Neural cell (in vitro differentiated cells): ENCODE data around the gene RADIL. TPM values are rescaled to one million over a fixed set of nuclear protein-coding genes. Genes with fewer than 3 reads are reported as not detected.

ENCODE experiments used
- H2AFZ ChIP-seq: fragments of 200-600, 300-800 bp; sonication (generic), shearing (Covaris generic); 2 replicates; pipeline ENCODE4 v1.6.0; 2014; ENCODE audit warnings: low read depth, mild to moderate bottlenecking, antibody characterized with exemption, low read length, moderate library complexity
- H3F3A ChIP-seq: fragments of 200-600 bp; shearing (Covaris generic); 2 replicates; pipeline ENCODE4 v1.6.1; 2016; ENCODE audit warnings: mild to moderate bottlenecking, moderate library complexity, mixed read lengths, antibody characterized with exemption, low read length; ENCODE audit not compliant: insufficient read depth, poor library complexity, severe bottlenecking
- H3K27ac ChIP-seq: fragments of 200-600, 300-800 bp; sonication (generic), shearing (Covaris generic); 2 replicates; pipeline ENCODE4 v1.5.1; 2014; ENCODE audit warnings: mild to moderate bottlenecking, low read length, moderate library complexity
- H3K27me3 ChIP-seq: fragments of 300-800, 200-600 bp; sonication (generic), shearing (Covaris generic); 2 replicates; pipeline ENCODE4 v1.6.0; 2014; ENCODE audit warnings: mild to moderate bottlenecking, low read depth, low read length, moderate library complexity; ENCODE audit not compliant: insufficient read depth
- H3K36me3 ChIP-seq: fragments of 300-800, 200-600 bp; sonication (generic), shearing (Covaris generic); 2 replicates; pipeline ENCODE4 v1.5.1; 2014; ENCODE audit warnings: mild to moderate bottlenecking, antibody characterized with exemption, low read length, moderate library complexity; ENCODE audit not compliant: insufficient read depth
- H3K4me2 ChIP-seq: fragments of 300-800, 200-600 bp; sonication (generic), shearing (Covaris generic); 2 replicates; pipeline ENCODE4 v1.6.0; 2014; ENCODE audit warnings: mild to moderate bottlenecking, low read length
- H3K4me3 ChIP-seq: fragments of 300-800, 200-600 bp; sonication (generic), shearing (Covaris generic); 2 replicates; pipeline ENCODE4 v1.5.1; 2014; ENCODE audit warnings: mild to moderate bottlenecking, low read length, moderate library complexity
- H3K79me2 ChIP-seq: fragments of 200-600 bp; shearing (Covaris generic); replicated peaks from 2 replicates; pipeline ENCODE4 v1.6.0; 2014; ENCODE audit warnings: mild to moderate bottlenecking, low read length, moderate library complexity; ENCODE audit not compliant: insufficient read depth
- H3K9ac ChIP-seq: fragments of 300-800, 200-600 bp; sonication (generic), shearing (Covaris generic); 2 replicates; pipeline ENCODE4 v1.6.1; 2016; ENCODE audit warnings: mild to moderate bottlenecking, low read length, mixed read lengths
- H3K9me2 ChIP-seq: fragments of 200-600 bp; shearing (Covaris generic); 2 replicates; pipeline ENCODE4 v1.6.1; 2016; ENCODE audit warnings: mild to moderate bottlenecking, low read length, mixed read lengths; ENCODE audit not compliant: insufficient read depth
- H3K9me3 ChIP-seq: fragments of 200-600, 300-800 bp; sonication (generic), shearing (Covaris generic); 2 replicates; pipeline ENCODE4 v1.6.1; 2016; ENCODE audit warnings: mild to moderate bottlenecking, mixed run types, low read length, moderate library complexity, mixed read lengths
- H4K20me1 ChIP-seq: fragments of 200-600 bp; shearing (Covaris generic); 2 replicates; pipeline ENCODE4 v1.6.1; 2016; ENCODE audit warnings: mild to moderate bottlenecking, mixed run types; ENCODE audit not compliant: insufficient read depth
- EP300 ChIP-seq: fragments of 450-650 bp; conservative IDR thresholded peaks from 2 replicates; pipeline ENCODE4 v1.6.1; 2014; ENCODE audit warnings: antibody characterized with exemption, mild to moderate bottlenecking, moderate library complexity; ENCODE audit not compliant: poor library complexity, severe bottlenecking
- EZH2 ChIP-seq: fragments of 200-600, 300-800 bp; shearing (Covaris generic), sonication (generic); IDR thresholded peaks from 2 replicates; pipeline ENCODE4 v1.6.1; 2014; ENCODE audit warnings: antibody characterized with exemption, low read length, borderline replicate concordance, mild to moderate bottlenecking; ENCODE audit not compliant: insufficient read depth, poor library complexity, severe bottlenecking
- MXI1 ChIP-seq: fragments of 450-650 bp; conservative IDR thresholded peaks from 2 replicates; pipeline ENCODE4 v1.6.1; 2014; ENCODE audit warnings: antibody characterized with exemption, mild to moderate bottlenecking; ENCODE audit not compliant: poor library complexity, severe bottlenecking
- POLR2AphosphoS5 ChIP-seq: IDR thresholded peaks from 2 replicates; pipeline ENCODE4 v1.6.1; 2012
- RAD21 ChIP-seq: fragments of 450-650 bp; conservative IDR thresholded peaks from 2 replicates; pipeline ENCODE4 v1.6.1; 2014; ENCODE audit warnings: antibody characterized with exemption, mild to moderate bottlenecking, moderate library complexity
- SMC3 ChIP-seq: fragments of 450-650 bp; conservative IDR thresholded peaks from 2 replicates; pipeline ENCODE4 v1.6.1; 2014; ENCODE audit warnings: antibody characterized with exemption, mild to moderate bottlenecking, moderate library complexity; ENCODE audit not compliant: poor library complexity
- TAF1 ChIP-seq: IDR thresholded peaks from 2 replicates; pipeline ENCODE4 v1.6.1; 2012; ENCODE audit warnings: low read depth
- polyA plus RNA-seq: library from polyadenylated mRNA; depleted of rRNA; stranded (reverse); fragments of >200 nt; gene quantifications from 2 replicates; pipeline ENCODE4 v1.2.3, GENCODE V29; 2014
- TF ChIP-seq, protein P1 (sequence below): IDR thresholded peaks from 2 replicates; pipeline ENCODE4 v1.6.1; 2012; ENCODE audit warnings: borderline replicate concordance
- TF ChIP-seq, protein P2 (sequence below): fragments of 450-650 bp; IDR thresholded peaks from 2 replicates; pipeline ENCODE4 v1.5.1; 2014; ENCODE audit warnings: antibody characterized with exemption, mild to moderate bottlenecking, moderate library complexity; ENCODE audit not compliant: poor library complexity, severe bottlenecking

RADIL gene
- polyA plus RNA-seq, 1 donor from 2014 or later: 4.1 TPM

DNA sequence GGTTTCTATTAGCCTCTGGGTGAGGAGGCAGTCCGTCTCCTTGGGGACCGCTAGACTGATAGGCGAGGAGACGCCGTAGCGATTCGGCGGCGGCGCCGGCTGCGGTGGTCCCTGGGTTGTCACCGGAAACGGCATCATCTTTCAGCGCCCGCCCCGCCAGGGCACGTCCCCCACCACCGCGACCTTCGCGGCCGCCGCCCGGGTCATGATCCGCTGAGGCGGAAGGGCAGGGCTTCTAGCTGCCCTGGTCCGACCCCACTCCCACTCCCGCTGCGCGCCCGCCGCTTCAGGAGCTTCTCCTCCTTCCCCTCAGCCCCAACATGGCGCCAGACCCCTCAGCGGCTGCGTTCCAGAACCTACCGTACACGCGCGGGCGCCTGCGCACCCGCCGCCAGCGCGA, 21.8 kb downstream of the RADIL start, which contains the start of gene PAPOLB:
TSS of gene PAPOLB (minus strand) at position 358 of the 400 bp plus-strand sequence. CDS start at position 138, 220 bp downstream.
- no peaks in the 10 kb centered on the region for H3K9me3 ChIP-seq
- no peaks in the 10 kb centered on the region for H3K27me3 ChIP-seq
- no peaks in the 10 kb centered on the region for H3K79me2 ChIP-seq
- no peak within 1 kb of the TSS for H3K9ac ChIP-seq
- no peaks in the 10 kb centered on the region for H3F3A ChIP-seq
- H3K4me3 ChIP-seq: no peak within 1 kb of the TSS
- no peaks in the 10 kb centered on the region for H3K36me3 ChIP-seq
- TF ChIP-seq, protein P1, sequence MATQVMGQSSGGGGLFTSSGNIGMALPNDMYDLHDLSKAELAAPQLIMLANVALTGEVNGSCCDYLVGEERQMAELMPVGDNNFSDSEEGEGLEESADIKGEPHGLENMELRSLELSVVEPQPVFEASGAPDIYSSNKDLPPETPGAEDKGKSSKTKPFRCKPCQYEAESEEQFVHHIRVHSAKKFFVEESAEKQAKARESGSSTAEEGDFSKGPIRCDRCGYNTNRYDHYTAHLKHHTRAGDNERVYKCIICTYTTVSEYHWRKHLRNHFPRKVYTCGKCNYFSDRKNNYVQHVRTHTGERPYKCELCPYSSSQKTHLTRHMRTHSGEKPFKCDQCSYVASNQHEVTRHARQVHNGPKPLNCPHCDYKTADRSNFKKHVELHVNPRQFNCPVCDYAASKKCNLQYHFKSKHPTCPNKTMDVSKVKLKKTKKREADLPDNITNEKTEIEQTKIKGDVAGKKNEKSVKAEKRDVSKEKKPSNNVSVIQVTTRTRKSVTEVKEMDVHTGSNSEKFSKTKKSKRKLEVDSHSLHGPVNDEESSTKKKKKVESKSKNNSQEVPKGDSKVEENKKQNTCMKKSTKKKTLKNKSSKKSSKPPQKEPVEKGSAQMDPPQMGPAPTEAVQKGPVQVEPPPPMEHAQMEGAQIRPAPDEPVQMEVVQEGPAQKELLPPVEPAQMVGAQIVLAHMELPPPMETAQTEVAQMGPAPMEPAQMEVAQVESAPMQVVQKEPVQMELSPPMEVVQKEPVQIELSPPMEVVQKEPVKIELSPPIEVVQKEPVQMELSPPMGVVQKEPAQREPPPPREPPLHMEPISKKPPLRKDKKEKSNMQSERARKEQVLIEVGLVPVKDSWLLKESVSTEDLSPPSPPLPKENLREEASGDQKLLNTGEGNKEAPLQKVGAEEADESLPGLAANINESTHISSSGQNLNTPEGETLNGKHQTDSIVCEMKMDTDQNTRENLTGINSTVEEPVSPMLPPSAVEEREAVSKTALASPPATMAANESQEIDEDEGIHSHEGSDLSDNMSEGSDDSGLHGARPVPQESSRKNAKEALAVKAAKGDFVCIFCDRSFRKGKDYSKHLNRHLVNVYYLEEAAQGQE: no peak
- no peaks in the 10 kb centered on the region for H4K20me1 ChIP-seq
- H3K4me2 ChIP-seq: no peak within 1 kb of the TSS
- no peak within 1 kb of the TSS for H2AFZ ChIP-seq
- H3K27ac ChIP-seq: no peak within 1 kb of the TSS
- no peaks in the 10 kb centered on the region for H3K9me2 ChIP-seq

DNA sequence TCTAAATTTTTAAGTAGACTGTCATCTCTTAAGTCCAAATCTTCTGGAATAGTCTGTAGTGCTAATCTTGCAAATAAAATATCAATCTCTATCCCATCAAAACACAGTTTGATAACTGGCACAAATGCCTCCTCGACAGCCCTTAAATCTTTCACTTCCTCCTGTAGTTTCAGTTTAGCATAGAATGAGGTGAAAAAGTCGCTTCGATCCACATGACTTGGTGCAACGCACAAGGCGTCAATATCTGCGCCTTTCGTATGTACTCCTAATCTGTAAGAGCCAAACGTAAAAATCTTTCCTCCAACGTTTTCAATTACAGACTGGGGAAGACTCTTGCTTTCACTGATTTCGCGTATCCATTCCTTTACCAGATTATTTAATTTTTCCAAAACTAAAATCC, 22.3 kb downstream of the RADIL start:
- TF ChIP-seq EZH2 (no peak), POLR2AphosphoS5 (no peak), RAD21 (no peak), SMC3 (no peak), EP300 (no peak), TAF1 (no peak), MXI1 (no peak)
- TF ChIP-seq, protein P1: no peak
- TF ChIP-seq, protein P2, sequence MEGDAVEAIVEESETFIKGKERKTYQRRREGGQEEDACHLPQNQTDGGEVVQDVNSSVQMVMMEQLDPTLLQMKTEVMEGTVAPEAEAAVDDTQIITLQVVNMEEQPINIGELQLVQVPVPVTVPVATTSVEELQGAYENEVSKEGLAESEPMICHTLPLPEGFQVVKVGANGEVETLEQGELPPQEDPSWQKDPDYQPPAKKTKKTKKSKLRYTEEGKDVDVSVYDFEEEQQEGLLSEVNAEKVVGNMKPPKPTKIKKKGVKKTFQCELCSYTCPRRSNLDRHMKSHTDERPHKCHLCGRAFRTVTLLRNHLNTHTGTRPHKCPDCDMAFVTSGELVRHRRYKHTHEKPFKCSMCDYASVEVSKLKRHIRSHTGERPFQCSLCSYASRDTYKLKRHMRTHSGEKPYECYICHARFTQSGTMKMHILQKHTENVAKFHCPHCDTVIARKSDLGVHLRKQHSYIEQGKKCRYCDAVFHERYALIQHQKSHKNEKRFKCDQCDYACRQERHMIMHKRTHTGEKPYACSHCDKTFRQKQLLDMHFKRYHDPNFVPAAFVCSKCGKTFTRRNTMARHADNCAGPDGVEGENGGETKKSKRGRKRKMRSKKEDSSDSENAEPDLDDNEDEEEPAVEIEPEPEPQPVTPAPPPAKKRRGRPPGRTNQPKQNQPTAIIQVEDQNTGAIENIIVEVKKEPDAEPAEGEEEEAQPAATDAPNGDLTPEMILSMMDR: no peak
- no peaks in the 10 kb centered on the region for H3K36me3 ChIP-seq
- H3K27ac ChIP-seq: no peak overlapping the region
- H3K9me3 ChIP-seq: no peaks in the 10 kb centered on the region
- no peak overlapping the region for H3K4me3 ChIP-seq
- H3K9ac ChIP-seq: no peak overlapping the region
- H2AFZ ChIP-seq: no peak overlapping the region
- H4K20me1 ChIP-seq: no peaks in the 10 kb centered on the region
- no peaks in the 10 kb centered on the region for H3K9me2 ChIP-seq
- no peaks in the 10 kb centered on the region for H3F3A ChIP-seq
- no peaks in the 10 kb centered on the region for H3K27me3 ChIP-seq
- H3K79me2 ChIP-seq: no peaks in the 10 kb centered on the region
- H3K4me2 ChIP-seq: no peak overlapping the region
